Measurements from ENCODE around the gene CCSER1.
"Not testable (repeated sequence)": the region's sequence is repeated elsewhere in the genome, so short reads cannot be mapped to it uniquely, and the experiment has no call there.

CCSER1 gene

GRCh38 chr4:91127831-91128230, 1000.6 kb downstream of the CCSER1 start:
- Histone ChIP-seq H3K36me3 (ENCODE audit: control insufficient read depth, low read length) (no peaks in the 10 kb centered on the region), H3K9me3 (ENCODE audit: control insufficient read depth, insufficient read depth, low read length) (no peaks in the 10 kb centered on the region), H3K27ac (ENCODE audit: low read depth, low read length) (no peak overlapping the region), H3K27me3 (ENCODE audit: control insufficient read depth, low read length) (no peaks in the 10 kb centered on the region), H3K9me2 (replicated peaks; ENCODE audit: control insufficient read depth, low read length) (no peaks in the 10 kb centered on the region), H3K79me2 (ENCODE audit: control insufficient read depth, low read length) (no peaks in the 10 kb centered on the region), H3K4me3 (ENCODE audit: low read length) (no peak overlapping the region), H3K4me2 (ENCODE audit: low read length) (no peak overlapping the region), H3K4me1 (ENCODE audit: control insufficient read depth, low read length) (no peaks in the 10 kb centered on the region), H3F3A (ENCODE audit: control insufficient read depth, insufficient read depth) (no peaks in the 10 kb centered on the region), H4K20me1 (ENCODE audit: control insufficient read depth, insufficient read depth, low read depth, low read length) (no peaks in the 10 kb centered on the region)
- no peak for TF ChIP-seq CTCF (IDR thresholded peaks at IDR 0.05; ENCODE audit: low read depth, low read length, poor library complexity, severe bottlenecking)
- no peak for TF ChIP-seq EZH2phosphoT487 (IDR thresholded peaks at IDR 0.05; ENCODE audit: borderline replicate concordance, low read length)

GRCh38 chr4:91128519-91128918, 1001.3 kb downstream of the CCSER1 start:
- no peak overlapping the region for H3K4me2 ChIP-seq (ENCODE audit: low read length)
- H3K27me3 ChIP-seq (ENCODE audit: control insufficient read depth, low read length) = no peaks in the 10 kb centered on the region
- no peak overlapping the region for H3K4me3 ChIP-seq (ENCODE audit: low read length)
- H3K4me1 ChIP-seq (ENCODE audit: control insufficient read depth, low read length) = no peaks in the 10 kb centered on the region
- no peak overlapping the region for H3K27ac ChIP-seq (ENCODE audit: low read depth, low read length)
- H3F3A ChIP-seq (ENCODE audit: control insufficient read depth, insufficient read depth) = no peaks in the 10 kb centered on the region
- H3K79me2 ChIP-seq (ENCODE audit: control insufficient read depth, low read length) = no peaks in the 10 kb centered on the region
- no peaks in the 10 kb centered on the region for H3K9me3 ChIP-seq (ENCODE audit: control insufficient read depth, insufficient read depth, low read length)
- H3K36me3 ChIP-seq (ENCODE audit: control insufficient read depth, low read length) = no peaks in the 10 kb centered on the region
- H4K20me1 ChIP-seq (ENCODE audit: control insufficient read depth, insufficient read depth, low read depth, low read length) = no peaks in the 10 kb centered on the region
- no peak for TF ChIP-seq CTCF (IDR thresholded peaks at IDR 0.05; ENCODE audit: low read depth, low read length, poor library complexity, severe bottlenecking)
- TF ChIP-seq EZH2phosphoT487 (IDR thresholded peaks at IDR 0.05; ENCODE audit: borderline replicate concordance, low read length) = no peak
- no peaks in the 10 kb centered on the region for H3K9me2 ChIP-seq (replicated peaks; ENCODE audit: control insufficient read depth, low read length)

- no peaks in the 10 kb centered on the region for H3K9me2 ChIP-seq (replicated peaks; ENCODE audit: control insufficient read depth, low read length)
- H3K27ac ChIP-seq (ENCODE audit: low read depth, low read length) = no peak overlapping the region
- H3K4me1 ChIP-seq (ENCODE audit: control insufficient read depth, low read length) = no peaks in the 10 kb centered on the region
- no peaks in the 10 kb centered on the region; the same call in 1 of the 2 replicates for H3K9me3 ChIP-seq (ENCODE audit: control insufficient read depth, insufficient read depth, low read length)
- H3K36me3 ChIP-seq (ENCODE audit: control insufficient read depth, low read length) = no peaks in the 10 kb centered on the region
- TF ChIP-seq CTCF (IDR thresholded peaks at IDR 0.05; ENCODE audit: low read depth, low read length, poor library complexity, severe bottlenecking) (no peak), EZH2phosphoT487 (IDR thresholded peaks at IDR 0.05; ENCODE audit: borderline replicate concordance, low read length) (no peak)
- no peaks in the 10 kb centered on the region for H3F3A ChIP-seq (ENCODE audit: control insufficient read depth, insufficient read depth)
- H4K20me1 ChIP-seq (ENCODE audit: control insufficient read depth, insufficient read depth, low read depth, low read length) = no peaks in the 10 kb centered on the region
- H3K4me2 ChIP-seq (ENCODE audit: low read length) = no peak overlapping the region
- H3K27me3 ChIP-seq (ENCODE audit: control insufficient read depth, low read length) = no peaks in the 10 kb centered on the region
- H3K4me3 ChIP-seq (ENCODE audit: low read length) = no peak overlapping the region
- H3K79me2 ChIP-seq (ENCODE audit: control insufficient read depth, low read length) = no peaks in the 10 kb centered on the region
These were observed 1019.9 kb downstream of the CCSER1 start for GRCh38 chr4:91147067-91147466.

GRCh38 chr4:91154041-91154440, 1026.8 kb downstream of the CCSER1 start:
- H3K27me3 ChIP-seq (ENCODE audit: control insufficient read depth, low read length); H4K20me1 ChIP-seq (ENCODE audit: control insufficient read depth, insufficient read depth, low read depth, low read length); H3K27ac ChIP-seq (ENCODE audit: low read depth, low read length); H3K4me2 ChIP-seq (ENCODE audit: low read length); H3K9me3 ChIP-seq (ENCODE audit: control insufficient read depth, insufficient read depth, low read length); H3K79me2 ChIP-seq (ENCODE audit: control insufficient read depth, low read length); H3K4me1 ChIP-seq (ENCODE audit: control insufficient read depth, low read length); H3F3A ChIP-seq (ENCODE audit: control insufficient read depth, insufficient read depth); H3K4me3 ChIP-seq (ENCODE audit: low read length); H3K9me2 ChIP-seq (replicated peaks; ENCODE audit: control insufficient read depth, low read length); H3K36me3 ChIP-seq (ENCODE audit: control insufficient read depth, low read length): not testable (repeated sequence)

- H3K9me3 ChIP-seq (ENCODE audit: control insufficient read depth, insufficient read depth, low read length); H3K36me3 ChIP-seq (ENCODE audit: control insufficient read depth, low read length); H3K27me3 ChIP-seq (ENCODE audit: control insufficient read depth, low read length); H4K20me1 ChIP-seq (ENCODE audit: control insufficient read depth, insufficient read depth, low read depth, low read length); H3K4me3 ChIP-seq (ENCODE audit: low read length); H3K27ac ChIP-seq (ENCODE audit: low read depth, low read length); H3K4me1 ChIP-seq (ENCODE audit: control insufficient read depth, low read length); H3K4me2 ChIP-seq (ENCODE audit: low read length); H3F3A ChIP-seq (ENCODE audit: control insufficient read depth, insufficient read depth); H3K79me2 ChIP-seq (ENCODE audit: control insufficient read depth, low read length); H3K9me2 ChIP-seq (replicated peaks; ENCODE audit: control insufficient read depth, low read length): not testable (repeated sequence)
These were observed 1040.9 kb downstream of the CCSER1 start for GRCh38 chr4:91167864-91168653.
